Measurements from ENCODE around the gene UMAD1. TPM values are rescaled to one million over a fixed set of nuclear protein-coding genes. Genes with fewer than 3 reads are reported as not detected.

UMAD1 gene
- total RNA-seq, 2 experiments from 2014 or later, result 14.4 to 18.4 TPM

GRCh38 chr7:7732621-7733281 is 92.2 kb downstream of the UMAD1 start:
- ATAC-seq (ENCODE audit: low read depth), result no peak
- Mint-ChIP-seq H3K4me1 (peaks cover 4% of the 10 kb centered on the region), H3K9me3 (peaks cover 5% of the 10 kb centered on the region), H3K27me3 (no peaks in the 10 kb centered on the region), H3K4me3 (no peak overlapping the region), H3K27ac (no peak overlapping the region), H3K36me3 (peaks cover 10% of the 10 kb centered on the region)
- no peak for DNase-seq
- POLR2A ChIA-PET, result no interaction called here

GRCh38 chr7:7736671-7737070 is 96.1 kb downstream of the UMAD1 start:
- ATAC-seq (ENCODE audit: low read depth), result no peak
- H3K4me3 Mint-ChIP-seq, result no peak overlapping the region
- H3K27ac Mint-ChIP-seq, result no peak overlapping the region
- H3K9me3 Mint-ChIP-seq, result peaks cover 2% of the 10 kb centered on the region
- DNase-seq, result no peak
- H3K4me1 Mint-ChIP-seq, result peaks cover 8% of the 10 kb centered on the region
- peaks cover 13% of the 10 kb centered on the region for H3K36me3 Mint-ChIP-seq
- H3K27me3 Mint-ChIP-seq, result no peaks in the 10 kb centered on the region
- POLR2A ChIA-PET, result no interaction called here

GRCh38 chr7:7737674-7738073 is 97.1 kb downstream of the UMAD1 start:
- Mint-ChIP-seq H3K27me3 (no peaks in the 10 kb centered on the region), H3K27ac (no peak overlapping the region), H3K9me3 (peaks cover 2% of the 10 kb centered on the region), H3K4me3 (no peak overlapping the region), H3K36me3 (peaks cover 13% of the 10 kb centered on the region), H3K4me1 (peaks cover 8% of the 10 kb centered on the region)
- ATAC-seq (ENCODE audit: low read depth) (no peak), DNase-seq (no peak)
- POLR2A ChIA-PET, result no interaction called here

- Mint-ChIP-seq H3K4me3 (no peak overlapping the region), H3K36me3 (peaks cover 13% of the 10 kb centered on the region), H3K4me1 (peaks cover 8% of the 10 kb centered on the region), H3K27ac (no peak overlapping the region), H3K9me3 (peaks cover 2% of the 10 kb centered on the region), H3K27me3 (no peaks in the 10 kb centered on the region)
- ATAC-seq (ENCODE audit: low read depth) (no peak), DNase-seq (no peak)
- POLR2A ChIA-PET, result no interaction called here
Observed at GRCh38 chr7:7738177-7738576, 97.6 kb downstream of the UMAD1 start.

- POLR2A ChIA-PET, result no interaction called here
- Mint-ChIP-seq H3K27me3 (no peaks in the 10 kb centered on the region), H3K27ac (no peak overlapping the region), H3K36me3 (peaks cover 13% of the 10 kb centered on the region), H3K9me3 (peaks cover 2% of the 10 kb centered on the region), H3K4me1 (peaks cover 8% of the 10 kb centered on the region), H3K4me3 (no peak overlapping the region)
- DNase-seq (no peak), ATAC-seq (ENCODE audit: low read depth) (no peak)
Observed at GRCh38 chr7:7738622-7739021, 98.1 kb downstream of the UMAD1 start.

GRCh38 chr7:7739204-7740036 is 98.9 kb downstream of the UMAD1 start:
- Mint-ChIP-seq H3K27ac (no peak overlapping the region), H3K4me1 (peaks cover 8% of the 10 kb centered on the region), H3K27me3 (no peaks in the 10 kb centered on the region), H3K4me3 (no peak overlapping the region), H3K9me3 (peaks cover 2% of the 10 kb centered on the region), H3K36me3 (peaks cover 13% of the 10 kb centered on the region)
- DNase-seq (no peak), ATAC-seq (ENCODE audit: low read depth) (no peak)
- POLR2A ChIA-PET, result no interaction called here

- Mint-ChIP-seq H3K4me3 (no peak overlapping the region), H3K4me1 (peaks cover 8% of the 10 kb centered on the region), H3K27ac (no peak overlapping the region), H3K9me3 (peaks cover 2% of the 10 kb centered on the region), H3K36me3 (peaks cover 13% of the 10 kb centered on the region), H3K27me3 (no peaks in the 10 kb centered on the region)
- POLR2A ChIA-PET, result no interaction called here
- ATAC-seq (ENCODE audit: low read depth) (no peak), DNase-seq (no peak)
Observed at GRCh38 chr7:7740037-7740355, 99.4 kb downstream of the UMAD1 start.

GRCh38 chr7:7742223-7742622 is 101.7 kb downstream of the UMAD1 start:
- ATAC-seq (ENCODE audit: low read depth), result no peak
- Mint-ChIP-seq H3K27ac (no peak overlapping the region), H3K27me3 (no peaks in the 10 kb centered on the region), H3K4me3 (no peak overlapping the region), H3K36me3 (peaks cover 9% of the 10 kb centered on the region), H3K4me1 (peaks cover 4% of the 10 kb centered on the region), H3K9me3 (no peaks in the 10 kb centered on the region)
- DNase-seq, result no peak
- POLR2A ChIA-PET, result no interaction called here

- ATAC-seq (ENCODE audit: low read depth), result no peak
- POLR2A ChIA-PET, result no interaction called here
- H3K9me3 Mint-ChIP-seq, result no peaks in the 10 kb centered on the region
Observed at GRCh38 chr7:7745258-7745657, 104.7 kb downstream of the UMAD1 start.

GRCh38 chr7:7745966-7746365 is 105.4 kb downstream of the UMAD1 start:
- POLR2A ChIA-PET, result no interaction called here
- Mint-ChIP-seq H3K9me3 (no peaks in the 10 kb centered on the region), H3K4me1 (peaks cover 2% of the 10 kb centered on the region), H3K4me3 (no peak overlapping the region), H3K27ac (no peak overlapping the region), H3K36me3 (peaks cover 3% of the 10 kb centered on the region), H3K27me3 (no peaks in the 10 kb centered on the region)
- DNase-seq (no peak), ATAC-seq (ENCODE audit: low read depth) (no peak)

More at GRCh38 chr7:7745258-7745657, 104.7 kb downstream of the UMAD1 start:
- no peak for DNase-seq
- Mint-ChIP-seq H3K4me3 (no peak overlapping the region), H3K27ac (no peak overlapping the region), H3K27me3 (no peaks in the 10 kb centered on the region), H3K4me1 (no peaks in the 10 kb centered on the region), H3K36me3 (peaks cover 3% of the 10 kb centered on the region)

- no peak overlapping the region for H3K4me3 Mint-ChIP-seq
- H3K9me3 Mint-ChIP-seq, result no peaks in the 10 kb centered on the region
- H3K36me3 Mint-ChIP-seq, result peaks cover 3% of the 10 kb centered on the region
- POLR2A ChIA-PET, result no interaction called here
- DNase-seq (no peak), ATAC-seq (ENCODE audit: low read depth) (no peak)
- H3K27me3 Mint-ChIP-seq, result no peaks in the 10 kb centered on the region
- peaks cover 7% of the 10 kb centered on the region for H3K4me1 Mint-ChIP-seq
- H3K27ac Mint-ChIP-seq, result no peak overlapping the region
Observed at GRCh38 chr7:7746458-7746857, 105.9 kb downstream of the UMAD1 start.

GRCh38 chr7:7750571-7751242 is 110.2 kb downstream of the UMAD1 start:
- POLR2A ChIA-PET, result no interaction called here
- peaks cover 3% of the 10 kb centered on the region for H3K9me3 Mint-ChIP-seq
- H3K27me3 Mint-ChIP-seq, result no peaks in the 10 kb centered on the region
- H3K4me1 Mint-ChIP-seq, result peaks cover 9% of the 10 kb centered on the region
- DNase-seq (no peak), ATAC-seq (ENCODE audit: low read depth) (no peak)
- no peak overlapping the region for H3K27ac Mint-ChIP-seq
- H3K36me3 Mint-ChIP-seq, result peaks cover 6% of the 10 kb centered on the region
- peak overlapping the region; percentile 35 for H3K4me3 Mint-ChIP-seq

GRCh38 chr7:7751243-7752092 is 110.9 kb downstream of the UMAD1 start:
- peaks cover 9% of the 10 kb centered on the region for H3K4me1 Mint-ChIP-seq
- no peaks in the 10 kb centered on the region for H3K27me3 Mint-ChIP-seq
- DNase-seq, result no peak
- peaks cover 3% of the 10 kb centered on the region for H3K36me3 Mint-ChIP-seq
- POLR2A ChIA-PET, result no interaction called here
- no peak for ATAC-seq (ENCODE audit: low read depth)
- H3K9me3 Mint-ChIP-seq, result peaks cover 3% of the 10 kb centered on the region
- no peak overlapping the region for H3K27ac Mint-ChIP-seq
- peak overlapping the region; percentile 35 for H3K4me3 Mint-ChIP-seq
